Measurements from ENCODE around the gene LCE1A.

DNA sequence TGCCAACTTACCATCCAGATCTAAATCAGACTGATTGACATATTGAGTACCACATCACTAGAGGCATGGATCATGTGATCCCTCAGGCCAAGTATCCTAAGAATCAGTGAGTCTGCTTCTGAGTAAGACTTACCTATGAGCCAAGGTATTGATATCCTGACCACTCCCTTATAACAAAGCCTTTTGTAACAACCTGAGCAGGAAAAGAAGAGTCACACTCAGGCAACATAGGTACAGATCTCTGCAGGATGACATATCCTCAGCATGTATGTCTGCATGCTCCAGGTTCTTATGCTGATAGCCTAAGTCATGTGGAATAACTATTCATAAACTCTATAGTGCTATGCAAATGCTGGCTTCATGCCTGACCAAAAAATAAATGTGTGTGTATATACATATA, 2.3 kb upstream of the LCE1A start:
- TF ChIP-seq, protein P1, sequence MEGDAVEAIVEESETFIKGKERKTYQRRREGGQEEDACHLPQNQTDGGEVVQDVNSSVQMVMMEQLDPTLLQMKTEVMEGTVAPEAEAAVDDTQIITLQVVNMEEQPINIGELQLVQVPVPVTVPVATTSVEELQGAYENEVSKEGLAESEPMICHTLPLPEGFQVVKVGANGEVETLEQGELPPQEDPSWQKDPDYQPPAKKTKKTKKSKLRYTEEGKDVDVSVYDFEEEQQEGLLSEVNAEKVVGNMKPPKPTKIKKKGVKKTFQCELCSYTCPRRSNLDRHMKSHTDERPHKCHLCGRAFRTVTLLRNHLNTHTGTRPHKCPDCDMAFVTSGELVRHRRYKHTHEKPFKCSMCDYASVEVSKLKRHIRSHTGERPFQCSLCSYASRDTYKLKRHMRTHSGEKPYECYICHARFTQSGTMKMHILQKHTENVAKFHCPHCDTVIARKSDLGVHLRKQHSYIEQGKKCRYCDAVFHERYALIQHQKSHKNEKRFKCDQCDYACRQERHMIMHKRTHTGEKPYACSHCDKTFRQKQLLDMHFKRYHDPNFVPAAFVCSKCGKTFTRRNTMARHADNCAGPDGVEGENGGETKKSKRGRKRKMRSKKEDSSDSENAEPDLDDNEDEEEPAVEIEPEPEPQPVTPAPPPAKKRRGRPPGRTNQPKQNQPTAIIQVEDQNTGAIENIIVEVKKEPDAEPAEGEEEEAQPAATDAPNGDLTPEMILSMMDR (IDR thresholded peaks at IDR 0.05) = no peak
- no peak for TF ChIP-seq POLR2AphosphoS5 (IDR thresholded peaks at IDR 0.05)
- TF ChIP-seq POLR2A (IDR thresholded peaks at IDR 0.05) = no peak
- TF ChIP-seq EP300 (IDR thresholded peaks at IDR 0.05) = no peak

All from gastroesophageal sphincter (tissue), 3 donors.